PC-9 (cell line): Measurements from ENCODE around the gene GALNT2. TPM values are rescaled to one million over a fixed set of nuclear protein-coding genes. Genes with fewer than 3 reads are reported as not detected.

Experiments
- BruUV-seq: library from RNA; stranded (reverse); fragments of 400-500 nt; replicated peaks from 2 replicates; lab custom pipeline; 2021; lab: Mats Ljungman, UMichigan
- CTCF ChIA-PET: fragments of 300-600 bp; sonication (Branson Sonifier 250); formaldehyde crosslinking; loops from one replicate; lab custom pipeline; 2022; ENCODE audit warnings: antibody characterized with exemption; lab: Charles Lee
- POLR2A ChIA-PET: fragments of 300-600 bp; sonication (Branson Sonifier 250); formaldehyde crosslinking; loops from one replicate; lab custom pipeline; 2022; ENCODE audit warnings: antibody characterized with exemption; ENCODE audit not compliant: unreplicated experiment; lab: Charles Lee
- DNase-seq, 2 experiments: peaks; one replicate each; pipeline versions ENCODE4 v3.0.0 to v3.0.0-alpha.2; 2015 to 2022; ENCODE audit warnings: mixed read lengths in 1 of 2
- H2AFZ ChIP-seq: fragments of 200-600 bp; sonication (generic); 2 replicates; pipeline ENCODE4 v1.8.1; 2017; ENCODE audit warnings: antibody characterized with exemption
- H3F3A ChIP-seq: fragments of 200-600 bp; sonication (generic); 2 replicates; pipeline ENCODE4 v1.8.1; 2017; ENCODE audit warnings: antibody characterized with exemption, mild to moderate bottlenecking, low read depth; ENCODE audit not compliant: insufficient read depth
- H3K27ac ChIP-seq: fragments of 200-600 bp; sonication (generic); 2 replicates; pipeline ENCODE4 v1.6.1; 2016; ENCODE audit warnings: mixed run types
- H3K27me3 ChIP-seq: fragments of 200-600 bp; sonication (generic); 2 replicates; pipeline ENCODE4 v1.6.1; 2016; ENCODE audit warnings: low read depth, mixed run types; ENCODE audit not compliant: insufficient read depth
- H3K36me3 ChIP-seq: fragments of 200-600 bp; sonication (generic); 2 replicates; pipeline ENCODE4 v1.6.1; 2016; ENCODE audit warnings: low read depth, mixed run types
- H3K4me1 ChIP-seq: fragments of 200-600 bp; sonication (generic); replicated peaks from 2 replicates; pipeline ENCODE4 v1.6.1; 2016; ENCODE audit warnings: mixed run types; ENCODE audit not compliant: insufficient read depth
- H3K4me2 ChIP-seq: fragments of 200-600 bp; sonication (generic); 2 replicates; pipeline ENCODE4 v1.6.1; 2017; ENCODE audit warnings: mixed run types
- H3K4me3 ChIP-seq: fragments of 200-600 bp; sonication (generic); 2 replicates; pipeline ENCODE4 v1.6.1; 2016; ENCODE audit warnings: mixed run types
- H3K79me2 ChIP-seq: fragments of 200-600 bp; sonication (generic); 2 replicates; pipeline ENCODE4 v1.6.1; 2017; ENCODE audit warnings: low read depth, mixed run types
- H3K9me2 ChIP-seq: fragments of 200-600 bp; sonication (generic); 2 replicates; pipeline ENCODE4 v1.8.1; 2017; ENCODE audit warnings: mild to moderate bottlenecking; ENCODE audit not compliant: insufficient read depth
- H3K9me3 ChIP-seq: fragments of 200-600 bp; sonication (generic); 2 replicates; pipeline ENCODE4 v1.8.1; 2016; ENCODE audit warnings: low read depth; ENCODE audit not compliant: insufficient read depth
- H4K20me1 ChIP-seq: fragments of 200-600 bp; sonication (generic); 2 replicates; pipeline ENCODE4 v1.8.1; 2017; ENCODE audit not compliant: insufficient read depth
- CTCF ChIP-seq: fragments of 200-600 bp; sonication (generic); conservative IDR thresholded peaks from 2 replicates; pipeline ENCODE4 v1.6.1; 2017; ENCODE audit warnings: mixed run types, antibody characterized with exemption, mild to moderate bottlenecking, moderate library complexity
- EZH2 ChIP-seq: fragments of 200-600 bp; sonication (generic); IDR thresholded peaks from 2 replicates; pipeline ENCODE4 v1.8.0; 2017; ENCODE audit warnings: antibody characterized with exemption, low read depth
- intact Hi-C: fragments of 100-400 bp; cut with micrococcal nuclease; formaldehyde crosslinking; loops from one replicate; pipeline ENCODE4 v1.10.0; 2022; ENCODE audit not compliant: unreplicated experiment
- total RNA-seq: library from RNA; stranded (reverse); gene quantifications from 2 replicates; pipeline ENCODE4 v1.2.3, GENCODE V29; 2021

Gene GALNT2
- total RNA-seq, 1 experiment from 2014 or later: 121 TPM

DNA sequence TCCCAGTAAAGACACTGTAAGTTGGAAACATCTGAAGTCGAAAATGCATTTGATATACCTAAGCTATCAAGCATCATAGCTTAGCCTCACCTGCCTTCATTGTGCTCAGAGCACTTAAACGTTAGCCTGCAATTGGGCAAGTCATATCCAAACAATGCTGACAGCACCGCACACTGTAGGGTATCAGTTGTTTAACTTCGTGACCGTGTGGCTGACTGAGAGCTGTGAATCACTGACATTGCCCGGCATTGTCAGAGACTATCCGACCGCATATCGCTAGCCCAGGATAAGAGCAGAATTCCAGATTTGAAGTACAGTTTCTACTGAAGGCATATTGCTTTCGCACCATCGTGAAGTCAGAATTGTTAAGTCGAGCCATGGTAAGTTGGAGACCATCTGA, 41.5 kb downstream of the GALNT2 start:
- H3K79me2 ChIP-seq: peaks cover 61% of the 10 kb centered on the region
- no peak for DNase-seq
- no peak overlapping the region for H3K4me2 ChIP-seq
- no peaks in the 10 kb centered on the region; the same call in 1 of the 2 replicates for H4K20me1 ChIP-seq
- H3F3A ChIP-seq: peaks cover 33% of the 10 kb centered on the region
- no peak overlapping the region for H3K4me3 ChIP-seq
- no peak overlapping the region for H2AFZ ChIP-seq
- no peaks in the 10 kb centered on the region for H3K9me2 ChIP-seq
- TF ChIP-seq CTCF (no peak), EZH2 (no peak)
- H3K4me1 ChIP-seq: peaks cover 41% of the 10 kb centered on the region
- no TSS peak for BruUV-seq
- ChIA-PET CTCF (no interaction called here), POLR2A (no interaction called here)
- no peak overlapping the region for H3K27ac ChIP-seq
- intact Hi-C loops: loop anchor here (10.0 kb wide), 1 partner anchor 156 kb away; no protein-coding TSS in a partner anchor
- no peaks in the 10 kb centered on the region for H3K36me3 ChIP-seq
- H3K9me3 ChIP-seq: no peaks in the 10 kb centered on the region
- no peaks in the 10 kb centered on the region for H3K27me3 ChIP-seq

GRCh38 chr1:230109066-230109465, 42.0 kb downstream of the GALNT2 start:
- DNase-seq: no peak
- H3K4me2 ChIP-seq: no peak overlapping the region
- ChIA-PET POLR2A (no interaction called here), CTCF (no interaction called here)
- no peaks in the 10 kb centered on the region; the same call in 1 of the 2 replicates for H4K20me1 ChIP-seq
- H3K9me3 ChIP-seq: no peaks in the 10 kb centered on the region
- H3K4me1 ChIP-seq: peaks cover 36% of the 10 kb centered on the region
- no peaks in the 10 kb centered on the region for H3K36me3 ChIP-seq
- peaks cover 28% of the 10 kb centered on the region for H3F3A ChIP-seq
- BruUV-seq: no TSS peak
- H2AFZ ChIP-seq: no peak overlapping the region
- peaks cover 62% of the 10 kb centered on the region for H3K79me2 ChIP-seq
- no peak for TF ChIP-seq CTCF
- no peak for TF ChIP-seq EZH2
- no peaks in the 10 kb centered on the region for H3K27me3 ChIP-seq
- intact Hi-C loops: loop anchor here (10.0 kb wide), 1 partner anchor 156 kb away; no protein-coding TSS in a partner anchor
- no peaks in the 10 kb centered on the region for H3K9me2 ChIP-seq
- no peak overlapping the region for H3K27ac ChIP-seq
- no peak overlapping the region for H3K4me3 ChIP-seq

- peaks cover 30% of the 10 kb centered on the region for H3K4me1 ChIP-seq
- no peaks in the 10 kb centered on the region for H3K27me3 ChIP-seq
- ChIA-PET CTCF (no interaction called here), POLR2A (no interaction called here)
- H4K20me1 ChIP-seq: no peaks in the 10 kb centered on the region; the same call in 1 of the 2 replicates
- no peaks in the 10 kb centered on the region for H3K9me2 ChIP-seq
- TF ChIP-seq CTCF (no peak), EZH2 (no peak)
- no peak overlapping the region for H2AFZ ChIP-seq
- no peak overlapping the region for H3K4me3 ChIP-seq
- intact Hi-C loops: loop anchor here (10.0 kb wide), 1 partner anchor 155 kb away; no protein-coding TSS in a partner anchor
- peaks cover 62% of the 10 kb centered on the region for H3K79me2 ChIP-seq
- DNase-seq: no peak
- no TSS peak for BruUV-seq
- H3K9me3 ChIP-seq: no peaks in the 10 kb centered on the region
- no peaks in the 10 kb centered on the region for H3K36me3 ChIP-seq
- H3K27ac ChIP-seq: no peak overlapping the region
- H3F3A ChIP-seq: peaks cover 23% of the 10 kb centered on the region
- H3K4me2 ChIP-seq: no peak overlapping the region
Measured at GRCh38 chr1:230109895-230110667, 43.0 kb downstream of the GALNT2 start.
